ENCODE data around the gene LRRN2.

Gene LRRN2

GRCh38 chr1:204600203-204600602, 85.3 kb downstream of the LRRN2 start:
- no peak for DNase-seq (ENCODE audit: low spot score)

GRCh38 chr1:204599596-204599995, 85.9 kb downstream of the LRRN2 start:
- DNase-seq (ENCODE audit: low spot score), result no peak

DNA sequence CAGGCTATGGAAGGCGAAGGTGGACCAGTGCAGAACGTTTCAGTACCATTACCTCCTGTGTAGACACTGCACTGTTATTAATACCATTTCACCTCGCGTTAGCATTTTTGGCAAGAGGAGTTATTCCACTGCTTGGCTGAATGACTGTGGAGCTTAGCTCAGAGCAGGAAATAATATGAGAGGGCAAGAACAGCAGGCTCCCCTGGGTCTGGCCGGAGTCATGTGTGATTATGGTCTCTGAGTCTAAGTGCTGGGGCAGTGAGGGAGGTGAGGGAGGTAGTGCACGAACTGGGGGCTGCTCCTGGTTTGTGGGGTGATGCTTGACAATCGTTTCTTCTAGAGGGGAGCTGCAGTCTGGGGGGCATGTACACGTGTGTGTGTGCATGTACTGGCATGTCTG, 86.4 kb downstream of the LRRN2 start:
- DNase-seq (ENCODE audit: low spot score), result no peak

GRCh38 chr1:204598319-204598969, 87.1 kb downstream of the LRRN2 start:
- DNase-seq (ENCODE audit: low spot score), result no peak

DNA sequence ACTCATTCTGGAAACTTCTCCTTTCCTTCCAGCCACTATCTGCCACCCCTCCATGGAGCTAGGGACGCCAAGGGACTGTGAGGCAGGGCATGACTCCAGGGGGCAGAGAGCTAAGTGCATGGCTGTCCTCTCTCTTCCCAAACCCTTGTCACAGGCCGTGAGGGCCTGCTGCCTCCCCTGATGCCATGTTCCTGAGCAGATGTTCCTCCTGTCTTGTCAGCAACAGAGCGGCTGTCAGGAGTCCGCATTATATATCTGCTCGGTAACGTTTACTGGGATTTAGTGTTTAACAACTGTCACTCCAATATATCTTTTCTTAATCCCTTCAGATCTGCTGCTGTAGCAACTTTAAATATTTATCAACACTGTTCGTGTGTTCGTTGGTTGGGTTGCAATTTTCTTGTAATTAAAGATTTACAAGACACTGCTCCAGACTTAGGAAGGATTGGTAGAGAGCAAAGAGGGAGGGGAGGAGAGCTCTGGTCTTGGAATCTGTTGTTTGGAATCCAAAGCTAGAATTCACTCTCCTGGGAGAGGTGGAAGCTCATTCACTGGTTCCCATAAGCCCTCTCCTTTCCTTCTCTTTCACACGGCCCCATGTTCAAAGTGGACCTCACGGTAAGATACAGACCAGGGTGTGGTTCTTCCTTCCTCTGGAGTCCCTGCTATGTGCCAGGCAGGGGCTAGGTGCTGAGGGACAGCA, 93.1 kb downstream of the LRRN2 start:
- no peak for DNase-seq (ENCODE audit: low spot score)

DNA sequence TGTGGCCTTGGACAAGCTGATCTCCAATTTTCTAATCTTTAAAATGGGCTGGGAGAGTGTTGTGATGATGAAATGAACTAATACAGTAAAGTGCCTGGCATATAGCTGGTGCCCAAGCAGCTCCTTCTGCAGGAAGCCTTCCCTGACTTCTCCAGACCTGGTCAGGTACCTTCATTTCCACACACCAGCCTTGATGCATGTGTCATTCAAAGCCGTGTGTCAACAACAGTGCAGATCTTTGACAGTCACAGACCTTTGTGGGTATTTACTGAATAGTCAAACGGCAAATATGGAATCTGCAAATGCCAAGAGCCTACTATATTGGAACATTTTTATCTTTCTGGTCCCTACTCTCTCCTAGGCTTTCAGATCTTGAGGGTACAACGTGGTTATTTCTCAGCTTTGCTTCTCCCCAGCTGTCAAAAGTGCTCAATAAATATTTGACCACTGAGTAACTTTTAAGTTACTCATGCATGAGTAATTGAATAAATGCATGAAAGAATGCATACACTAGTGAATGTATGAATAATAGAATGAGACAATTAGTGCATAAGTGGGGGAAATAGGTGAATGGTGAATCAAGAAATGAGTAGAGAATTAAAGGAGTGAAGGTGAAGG, 94.0 kb downstream of the LRRN2 start:
- no peak for DNase-seq (ENCODE audit: low spot score)

GRCh38 chr1:204589409-204590038, 96.0 kb downstream of the LRRN2 start:
- DNase-seq (ENCODE audit: low spot score), result no peak

- no peak for DNase-seq (ENCODE audit: low spot score)
Measured at GRCh38 chr1:204588826-204589225, 96.7 kb downstream of the LRRN2 start.

- no peak for DNase-seq (ENCODE audit: low spot score)
Measured at GRCh38 chr1:204587621-204588020, 97.9 kb downstream of the LRRN2 start.

- DNase-seq (ENCODE audit: low spot score), result no peak
Measured at GRCh38 chr1:204584699-204585372, 100.7 kb downstream of the LRRN2 start.

GRCh38 chr1:204583909-204584632, 101.5 kb downstream of the LRRN2 start:
- DNase-seq (ENCODE audit: low spot score), result peak; percentile 72

DNA sequence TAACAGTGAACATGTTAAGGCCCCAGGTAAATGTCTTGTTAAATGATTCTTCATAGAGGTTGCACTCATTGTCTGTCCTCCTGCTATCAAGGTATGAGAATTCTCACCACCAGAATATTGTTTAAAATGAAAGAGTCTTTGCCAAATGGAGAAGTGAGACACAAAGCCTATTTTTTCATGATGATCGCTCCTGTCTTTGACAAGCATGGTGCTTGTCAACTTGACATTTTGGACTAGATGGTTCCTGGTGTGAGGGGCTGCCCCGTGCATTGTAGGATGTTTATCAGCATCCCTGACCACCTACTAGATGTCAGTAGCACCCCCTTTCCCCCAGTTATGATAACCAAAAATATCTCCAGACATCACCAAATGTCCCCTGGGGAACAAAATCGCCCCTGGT, 103.8 kb downstream of the LRRN2 start:
- DNase-seq (ENCODE audit: low spot score), result no peak

DNA sequence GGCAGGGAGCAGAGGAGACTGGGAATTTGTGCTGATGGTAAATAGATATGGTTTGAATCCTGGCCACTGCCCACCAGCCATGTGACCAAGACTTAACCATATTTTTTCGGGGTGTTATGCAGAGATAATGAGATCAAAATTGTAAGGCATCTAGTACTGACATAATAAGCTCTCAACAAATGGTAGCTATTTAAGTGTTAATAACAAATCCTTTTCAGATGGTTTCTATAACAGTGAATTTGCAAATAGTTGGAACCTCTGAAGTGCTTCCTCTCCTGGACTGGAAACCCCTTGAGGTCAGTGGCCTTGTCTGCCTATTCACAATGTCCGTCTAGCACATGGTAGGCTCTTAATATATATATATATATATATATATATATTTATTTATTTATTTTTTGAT, 104.7 kb downstream of the LRRN2 start:
- no peak for DNase-seq (ENCODE audit: low spot score)

GRCh38 chr1:204579681-204580080, 105.9 kb downstream of the LRRN2 start:
- no peak for DNase-seq (ENCODE audit: low spot score)

- no peak for DNase-seq (ENCODE audit: low spot score)
Measured at GRCh38 chr1:204578867-204579664, 106.5 kb downstream of the LRRN2 start.

DNA sequence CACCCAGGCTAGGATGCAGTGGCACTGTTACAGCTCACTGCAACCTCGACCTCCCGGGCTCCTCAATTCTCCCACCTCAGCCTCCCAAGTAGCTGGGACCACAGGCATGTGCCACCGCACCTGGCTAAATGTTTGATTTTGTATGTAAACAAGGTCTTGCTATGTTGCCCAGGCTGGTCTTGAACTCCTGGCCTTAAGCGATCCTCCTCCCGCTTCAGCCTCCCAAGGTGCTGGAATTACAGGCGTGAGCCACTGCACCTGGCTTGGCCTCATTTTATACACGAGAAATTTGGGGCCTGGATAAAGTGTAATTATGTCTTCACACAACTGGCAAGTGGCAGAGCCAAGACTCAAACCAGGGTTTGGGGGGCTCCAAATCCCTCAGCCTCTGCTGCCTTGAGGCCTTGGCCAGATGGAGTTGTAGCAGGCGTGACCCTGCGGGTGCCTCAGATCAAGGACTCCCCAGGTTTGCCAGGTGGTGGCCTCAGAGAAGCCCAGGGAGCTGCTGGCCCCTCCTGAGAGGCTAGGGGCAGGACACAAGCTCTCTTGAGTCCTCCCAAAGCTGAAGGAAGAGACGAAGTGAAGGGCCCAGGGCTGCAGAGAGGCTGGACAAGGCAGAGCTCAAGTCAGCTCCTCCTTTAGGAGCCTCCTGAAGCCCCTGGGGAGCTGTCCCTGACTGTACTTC, 107.6 kb downstream of the LRRN2 start:
- DNase-seq (ENCODE audit: low spot score), result no peak

DNA sequence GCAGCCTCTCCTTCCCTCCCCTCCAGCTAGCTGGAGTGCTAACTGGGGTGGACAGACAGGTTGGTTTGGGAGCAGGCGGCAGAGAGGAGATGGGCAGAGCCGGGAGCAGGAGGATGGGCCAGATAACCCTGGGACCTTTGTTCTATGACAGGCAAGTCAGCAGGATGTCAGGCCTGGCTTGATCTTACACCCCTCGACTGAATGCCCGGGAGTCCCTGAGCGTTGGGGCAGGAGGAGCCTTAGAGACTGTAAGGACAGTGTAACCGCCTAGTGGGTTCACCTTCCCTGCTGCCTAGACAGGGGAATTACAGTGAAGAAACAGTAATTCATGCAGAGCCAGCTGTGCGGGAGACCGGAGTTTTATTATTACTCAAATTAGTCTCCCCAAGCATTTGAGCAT, 109.1 kb downstream of the LRRN2 start:
- DNase-seq (ENCODE audit: low spot score), result no peak

GRCh38 chr1:204575221-204576190, 110.0 kb downstream of the LRRN2 start:
- DNase-seq (ENCODE audit: low spot score), result peak; percentile 75

DNA sequence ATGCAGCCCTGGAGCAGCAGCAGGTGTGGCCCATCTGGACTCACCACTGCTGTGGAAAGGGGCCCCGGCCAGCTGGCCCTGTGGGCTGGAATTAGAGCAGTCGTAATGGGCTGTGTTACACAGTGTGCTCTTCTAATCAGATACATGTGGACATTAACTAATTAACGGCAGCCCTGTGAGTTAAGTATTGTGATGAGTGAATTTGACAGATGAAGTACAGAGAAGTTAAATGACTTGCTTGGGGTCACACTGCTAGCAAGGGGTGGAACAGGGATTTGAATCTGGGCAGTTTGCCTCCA, 110.7 kb downstream of the LRRN2 start:
- DNase-seq (ENCODE audit: low spot score), result no peak

All from cerebellar cortex (tissue), 1 donor.